ENCODE measurements around the gene SC5D.

The SC5D gene

GRCh38 chr11:121328967-121329679 lies 36.6 kb downstream of the SC5D start:
- DNase-seq (ENCODE audit: low read depth in 2 of 2), result no peak

- no peak for DNase-seq (ENCODE audit: low read depth in 2 of 2)
Measured at GRCh38 chr11:121329781-121330395, 37.3 kb downstream of the SC5D start.

GRCh38 chr11:121330614-121331435 lies 38.3 kb downstream of the SC5D start:
- no peak for DNase-seq (ENCODE audit: low read depth in 2 of 2)

GRCh38 chr11:121334973-121335710 lies 42.6 kb downstream of the SC5D start:
- DNase-seq (ENCODE audit: low read depth in 2 of 2), result no peak

- DNase-seq (ENCODE audit: low read depth in 2 of 2), result no peak
Measured at GRCh38 chr11:121336279-121336937, 43.8 kb downstream of the SC5D start.

GRCh38 chr11:121337078-121337477 lies 44.5 kb downstream of the SC5D start:
- DNase-seq (ENCODE audit: low read depth in 2 of 2), result no peak

GRCh38 chr11:121337740-121338272 lies 45.2 kb downstream of the SC5D start:
- DNase-seq (ENCODE audit: low read depth in 2 of 2), result no peak

- no peak for DNase-seq (ENCODE audit: low read depth in 2 of 2)
Measured at GRCh38 chr11:121338536-121338935, 46.0 kb downstream of the SC5D start.

GRCh38 chr11:121340032-121340580 lies 47.5 kb downstream of the SC5D start:
- no peak for DNase-seq (ENCODE audit: low read depth in 2 of 2)

GRCh38 chr11:121341609-121342008 lies 49.0 kb downstream of the SC5D start:
- no peak for DNase-seq (ENCODE audit: low read depth in 2 of 2)

GRCh38 chr11:121344824-121345223 lies 52.3 kb downstream of the SC5D start:
- no peak for DNase-seq (ENCODE audit: low read depth in 2 of 2)

- no peak for DNase-seq (ENCODE audit: low read depth in 2 of 2)
Measured at GRCh38 chr11:121347094-121347493, 54.5 kb downstream of the SC5D start.

- DNase-seq (ENCODE audit: low read depth in 2 of 2), result no peak
Measured at GRCh38 chr11:121347813-121348212, 55.2 kb downstream of the SC5D start.

GRCh38 chr11:121348220-121348875 lies 55.8 kb downstream of the SC5D start:
- DNase-seq (ENCODE audit: low read depth in 2 of 2), result no peak

- no peak for DNase-seq (ENCODE audit: low read depth in 2 of 2)
Measured at GRCh38 chr11:121349790-121350189, 57.2 kb downstream of the SC5D start.

- no peak for DNase-seq (ENCODE audit: low read depth in 2 of 2)
Measured at GRCh38 chr11:121350314-121351082, 57.9 kb downstream of the SC5D start.

GRCh38 chr11:121351083-121351630 lies 58.6 kb downstream of the SC5D start:
- no peak for DNase-seq (ENCODE audit: low read depth in 2 of 2)

- no peak for DNase-seq (ENCODE audit: low read depth in 2 of 2)
Measured at GRCh38 chr11:121352251-121352891, 59.8 kb downstream of the SC5D start.

GRCh38 chr11:121354192-121354591 lies 61.6 kb downstream of the SC5D start:
- DNase-seq (ENCODE audit: low read depth in 2 of 2), result no peak
